ENCODE results near the gene DNMT3B. TPM values are rescaled to one million over a fixed set of nuclear protein-coding genes. Genes with fewer than 3 reads are reported as not detected.

The DNMT3B gene
- total RNA-seq, 1 donor from 2014 or later, result 15.4 TPM

GRCh38 chr20:32798046-32798981 lies 36.1 kb downstream of the DNMT3B start:
- Mint-ChIP-seq H3K4me1 (ENCODE audit: low read depth) (no peaks in the 10 kb centered on the region), H3K36me3 (ENCODE audit: insufficient read depth) (peaks cover 6% of the 10 kb centered on the region), H3K27me3 (no peaks in the 10 kb centered on the region), H3K9me3 (ENCODE audit: low read depth) (no peaks in the 10 kb centered on the region), H3K4me3 (ENCODE audit: low read depth) (no peak overlapping the region), H3K27ac (peak overlapping the region; percentile 17)
- DNase-seq (ENCODE audit: low spot score, unreplicated experiment), result no peak
- TF ChIP-seq CTCF (IDR thresholded peaks at IDR 0.05; ENCODE audit: unreplicated experiment), result no peak

GRCh38 chr20:32803092-32803491 lies 40.9 kb downstream of the DNMT3B start:
- Mint-ChIP-seq H3K9me3 (ENCODE audit: low read depth) (no peaks in the 10 kb centered on the region), H3K36me3 (ENCODE audit: insufficient read depth) (peaks cover 9% of the 10 kb centered on the region), H3K27me3 (no peaks in the 10 kb centered on the region), H3K4me3 (ENCODE audit: low read depth) (no peak overlapping the region), H3K4me1 (ENCODE audit: low read depth) (peaks cover 5% of the 10 kb centered on the region), H3K27ac (no peak overlapping the region)
- no peak for DNase-seq (ENCODE audit: low spot score, unreplicated experiment)
- TF ChIP-seq CTCF (IDR thresholded peaks at IDR 0.05; ENCODE audit: unreplicated experiment), result no peak

- Mint-ChIP-seq H3K9me3 (ENCODE audit: low read depth) (no peaks in the 10 kb centered on the region), H3K27ac (no peak overlapping the region), H3K4me3 (ENCODE audit: low read depth) (no peak overlapping the region), H3K4me1 (ENCODE audit: low read depth) (peaks cover 5% of the 10 kb centered on the region), H3K36me3 (ENCODE audit: insufficient read depth) (peaks cover 9% of the 10 kb centered on the region), H3K27me3 (no peaks in the 10 kb centered on the region)
- no peak for DNase-seq (ENCODE audit: low spot score, unreplicated experiment)
- no peak for TF ChIP-seq CTCF (IDR thresholded peaks at IDR 0.05; ENCODE audit: unreplicated experiment)
Measured at GRCh38 chr20:32804022-32804715, 42.0 kb downstream of the DNMT3B start.

- Mint-ChIP-seq H3K36me3 (ENCODE audit: insufficient read depth) (peaks cover 9% of the 10 kb centered on the region), H3K27me3 (no peaks in the 10 kb centered on the region), H3K4me3 (ENCODE audit: low read depth) (no peak overlapping the region), H3K4me1 (ENCODE audit: low read depth) (peaks cover 5% of the 10 kb centered on the region), H3K9me3 (ENCODE audit: low read depth) (no peaks in the 10 kb centered on the region), H3K27ac (no peak overlapping the region)
- no peak for DNase-seq (ENCODE audit: low spot score, unreplicated experiment)
- no peak for TF ChIP-seq CTCF (IDR thresholded peaks at IDR 0.05; ENCODE audit: unreplicated experiment)
Measured at GRCh38 chr20:32804817-32805216, 42.6 kb downstream of the DNMT3B start.

- Mint-ChIP-seq H3K27me3 (no peaks in the 10 kb centered on the region), H3K27ac (no peak overlapping the region), H3K4me3 (ENCODE audit: low read depth) (no peak overlapping the region), H3K9me3 (ENCODE audit: low read depth) (no peaks in the 10 kb centered on the region), H3K4me1 (ENCODE audit: low read depth) (peaks cover 5% of the 10 kb centered on the region), H3K36me3 (ENCODE audit: insufficient read depth) (peaks cover 8% of the 10 kb centered on the region)
- no peak for DNase-seq (ENCODE audit: low spot score, unreplicated experiment)
- TF ChIP-seq CTCF (IDR thresholded peaks at IDR 0.05; ENCODE audit: unreplicated experiment), result no peak
Measured at GRCh38 chr20:32805721-32806120, 43.5 kb downstream of the DNMT3B start.
